ENCODE measurements around the gene TFRC.

DNA sequence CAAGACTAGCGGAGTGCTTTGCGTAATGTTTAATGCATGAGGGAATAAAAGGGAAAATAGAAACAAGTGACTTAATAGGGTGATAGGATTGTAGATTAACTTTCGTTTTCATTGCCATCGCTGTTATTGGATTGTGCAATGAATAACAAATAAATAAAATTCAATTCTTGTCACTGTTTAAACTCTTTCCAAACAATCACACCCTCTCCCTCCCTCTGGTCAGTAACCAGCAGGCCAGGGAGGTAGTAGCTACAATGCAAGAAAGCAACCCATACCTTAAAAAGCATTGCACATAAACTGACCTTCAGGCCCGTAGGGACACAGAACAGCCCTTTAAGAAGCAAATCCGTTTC, 705 bp upstream of the TFRC start:
- no peak for TF ChIP-seq POLR2A (IDR thresholded peaks at IDR 0.05; ENCODE audit: extremely low read depth, insufficient read length)
- TF ChIP-seq, protein P1, sequence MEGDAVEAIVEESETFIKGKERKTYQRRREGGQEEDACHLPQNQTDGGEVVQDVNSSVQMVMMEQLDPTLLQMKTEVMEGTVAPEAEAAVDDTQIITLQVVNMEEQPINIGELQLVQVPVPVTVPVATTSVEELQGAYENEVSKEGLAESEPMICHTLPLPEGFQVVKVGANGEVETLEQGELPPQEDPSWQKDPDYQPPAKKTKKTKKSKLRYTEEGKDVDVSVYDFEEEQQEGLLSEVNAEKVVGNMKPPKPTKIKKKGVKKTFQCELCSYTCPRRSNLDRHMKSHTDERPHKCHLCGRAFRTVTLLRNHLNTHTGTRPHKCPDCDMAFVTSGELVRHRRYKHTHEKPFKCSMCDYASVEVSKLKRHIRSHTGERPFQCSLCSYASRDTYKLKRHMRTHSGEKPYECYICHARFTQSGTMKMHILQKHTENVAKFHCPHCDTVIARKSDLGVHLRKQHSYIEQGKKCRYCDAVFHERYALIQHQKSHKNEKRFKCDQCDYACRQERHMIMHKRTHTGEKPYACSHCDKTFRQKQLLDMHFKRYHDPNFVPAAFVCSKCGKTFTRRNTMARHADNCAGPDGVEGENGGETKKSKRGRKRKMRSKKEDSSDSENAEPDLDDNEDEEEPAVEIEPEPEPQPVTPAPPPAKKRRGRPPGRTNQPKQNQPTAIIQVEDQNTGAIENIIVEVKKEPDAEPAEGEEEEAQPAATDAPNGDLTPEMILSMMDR (IDR thresholded peaks at IDR 0.05; ENCODE audit: low read depth, low read length), result no peak
- TF ChIP-seq, protein P2, sequence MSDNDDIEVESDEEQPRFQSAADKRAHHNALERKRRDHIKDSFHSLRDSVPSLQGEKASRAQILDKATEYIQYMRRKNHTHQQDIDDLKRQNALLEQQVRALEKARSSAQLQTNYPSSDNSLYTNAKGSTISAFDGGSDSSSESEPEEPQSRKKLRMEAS (IDR thresholded peaks at IDR 0.05; ENCODE audit: low read depth, low read length), result no peak

Data from NB4 (cell line).